Naive thymus-derived CD4-positive, alpha-beta T cell (primary cell): ENCODE measurements around the gene ACR. TPM values are rescaled to one million over a fixed set of nuclear protein-coding genes. Genes with fewer than 3 reads are reported as not detected.

ENCODE experiments used
- ATAC-seq: fragments of 150-1000 bp; cut with Tn5 transposase; 2 replicates; pipeline ENCODE4 v1.10.0; 2021; ENCODE audit warnings: mild to moderate bottlenecking, moderate library complexity
- CTCF ChIA-PET: fragments of 350-600 bp; sonication (Branson Sonifier 250); formaldehyde crosslinking; loops from one replicate; lab custom pipeline; 2021; ENCODE audit warnings: antibody characterized with exemption; lab: Charles Lee
- POLR2A ChIA-PET: fragments of 350-600 bp; sonication (Branson Sonifier 250); formaldehyde crosslinking; loops from one replicate; lab custom pipeline; 2021; ENCODE audit warnings: antibody characterized with exemption, inconsistent platforms; lab: Charles Lee
- DNase-seq, 9 donors: peaks; one replicate each; pipeline versions ENCODE4 v3.0.0 to v3.0.0-alpha.2; 2020 to 2022; ENCODE audit warnings: mixed read lengths in 1 of 9
- H3K27ac ChIP-seq: one replicate; pipeline ENCODE4 v1.7.0; 2013; ENCODE audit warnings: mild to moderate bottlenecking, low read depth, low read length, moderate library complexity
- H3K27me3 ChIP-seq, 2 donors: one replicate each; pipeline ENCODE4 v1.7.0; 2013; ENCODE audit warnings: low read length in 2 of 2, mild to moderate bottlenecking in 2 of 2, moderate library complexity in 2 of 2; ENCODE audit not compliant: control insufficient read depth in 2 of 2, insufficient read depth in 2 of 2
- H3K36me3 ChIP-seq, 3 experiments: 1 replicate in 2 of 3; 2 replicates in 1 of 3; pipeline ENCODE4 v1.7.0; 2013; ENCODE audit warnings: low read length in 3 of 3, mild to moderate bottlenecking in 3 of 3, moderate library complexity in 1 of 3; ENCODE audit not compliant: insufficient read depth in 3 of 3, control insufficient read depth in 2 of 3
- H3K4me1 ChIP-seq, 2 donors: one replicate each; pipeline ENCODE4 v1.7.0; 2013; ENCODE audit warnings: low read length in 2 of 2, mild to moderate bottlenecking in 2 of 2, moderate library complexity in 1 of 2; ENCODE audit not compliant: control insufficient read depth in 2 of 2, insufficient read depth in 2 of 2
- H3K4me3 ChIP-seq: 2 replicates; pipeline ENCODE4 v1.7.0; 2013; ENCODE audit warnings: mild to moderate bottlenecking, low read length
- H3K9me3 ChIP-seq, 3 experiments: 1 replicate in 2 of 3; 2 replicates in 1 of 3; pipeline ENCODE4 v1.7.0; 2013; ENCODE audit warnings: low read length in 3 of 3; ENCODE audit not compliant: control insufficient read depth in 2 of 3
- H3K27ac Mint-ChIP-seq, 9 donors: one replicate each; pipeline ENCODE4 v1.8.0; 2020 to 2022; ENCODE audit warnings: mixed read lengths in 9 of 9, mild to moderate bottlenecking in 8 of 9, moderate library complexity in 5 of 9, inconsistent platforms in 2 of 9
- H3K27me3 Mint-ChIP-seq, 5 donors: one replicate each; pipeline ENCODE4 v1.8.0; 2021 to 2022; ENCODE audit warnings: mixed read lengths in 5 of 5, mild to moderate bottlenecking in 1 of 5
- H3K36me3 Mint-ChIP-seq, 5 donors: one replicate each; pipeline ENCODE4 v1.8.0; 2020 to 2022; ENCODE audit warnings: mixed read lengths in 5 of 5, mild to moderate bottlenecking in 3 of 5, inconsistent platforms in 1 of 5
- H3K4me1 Mint-ChIP-seq, 7 donors: one replicate each; pipeline ENCODE4 v1.8.0; 2020 to 2022; ENCODE audit warnings: mixed read lengths in 7 of 7, mild to moderate bottlenecking in 3 of 7, inconsistent platforms in 1 of 7
- H3K4me3 Mint-ChIP-seq, 10 donors: one replicate each; pipeline ENCODE4 v1.8.0; 2020 to 2022; ENCODE audit warnings: mild to moderate bottlenecking in 10 of 10, mixed read lengths in 10 of 10, moderate library complexity in 6 of 10, inconsistent platforms in 2 of 10
- H3K9me3 Mint-ChIP-seq, 11 donors: one replicate each; pipeline ENCODE4 v1.8.0; 2020 to 2022; ENCODE audit warnings: mixed read lengths in 11 of 11, mild to moderate bottlenecking in 4 of 11, inconsistent platforms in 1 of 11, moderate library complexity in 1 of 11
- intact Hi-C, 2 donors: fragments of 100-400 bp; cut with micrococcal nuclease; formaldehyde crosslinking; loops; one replicate each; pipeline ENCODE4 v1.15.1; 2023
- polyA plus RNA-seq, 2 donors: library from polyadenylated mRNA; unstranded; fragments of 300-500 nt; fragmentation: Illumina TruSeq; gene quantifications; one replicate each; pipeline ENCODE4 v1.2.3, GENCODE V29; 2021
- total RNA-seq, 6 experiments: library from RNA in 5 of 6; stranded (reverse) in 5 of 6; gene quantifications; 1 replicate in 5 of 6; 2 replicates in 1 of 6; pipeline ENCODE4 v1.2.3 and lab custom pipeline; 2021 to 2026

Gene ACR
- total and polyA plus RNA-seq, 7 experiments from 2014 or later, result not detected

- CTCF ChIA-PET, result no interaction called here
- no peak for DNase-seq
- intact Hi-C loops, result no loop called here
- Mint-ChIP-seq H3K4me1 (peaks cover 0 to 1% (median 0%) of the 10 kb centered on the region in 7 donors), H3K9me3 (peaks cover 0 to 2% (median 0%) of the 10 kb centered on the region in 11 donors), H3K36me3 (no peaks in the 10 kb centered on the region), H3K27me3 (no peaks in the 10 kb centered on the region), H3K27ac (no peak overlapping the region), H3K4me3 (no peak overlapping the region)
- H3K27me3 ChIP-seq, result no peaks in the 10 kb centered on the region
- no peak overlapping the region for H3K4me3 ChIP-seq
- no peak for ATAC-seq
- no peaks in the 10 kb centered on the region for H3K4me1 ChIP-seq
- POLR2A ChIA-PET, result no interaction called here
- H3K36me3 ChIP-seq, result no peaks in the 10 kb centered on the region
- no peak overlapping the region for H3K27ac ChIP-seq
- no peaks in the 10 kb centered on the region for H3K9me3 ChIP-seq
These were observed 25.5 kb upstream of the ACR start for GRCh38 chr22:50712341-50713007.

- CTCF ChIA-PET, result no interaction called here
- no peaks in the 10 kb centered on the region for H3K27me3 ChIP-seq
- intact Hi-C loops, result no loop called here
- POLR2A ChIA-PET, result no interaction called here
- Mint-ChIP-seq H3K36me3 (no peaks in the 10 kb centered on the region), H3K27me3 (no peaks in the 10 kb centered on the region), H3K4me3 (no peak overlapping the region), H3K27ac (no peak overlapping the region), H3K4me1 (peaks cover 0 to 1% (median 0%) of the 10 kb centered on the region in 7 donors), H3K9me3 (peaks cover 0 to 2% (median 0%) of the 10 kb centered on the region in 11 donors)
- H3K36me3 ChIP-seq, result no peaks in the 10 kb centered on the region
- no peak for ATAC-seq
- no peak for DNase-seq
- H3K9me3 ChIP-seq, result no peaks in the 10 kb centered on the region
- H3K4me3 ChIP-seq, result no peak overlapping the region
- no peak overlapping the region for H3K27ac ChIP-seq
- H3K4me1 ChIP-seq, result no peaks in the 10 kb centered on the region
These were observed 25.0 kb upstream of the ACR start for GRCh38 chr22:50713008-50713385.

- DNase-seq (no peak), ATAC-seq (no peak)
- intact Hi-C loops, result no loop called here
- H3K4me1 Mint-ChIP-seq, result peaks cover 0 to 1% (median 0%) of the 10 kb centered on the region in 7 donors
- H3K27ac ChIP-seq, result no peak overlapping the region
- H3K27ac Mint-ChIP-seq, result no peak overlapping the region
- no peaks in the 10 kb centered on the region for H3K9me3 ChIP-seq
- ChIA-PET CTCF (no interaction called here), POLR2A (no interaction called here)
- no peak overlapping the region for H3K4me3 Mint-ChIP-seq
- H3K27me3 Mint-ChIP-seq, result no peaks in the 10 kb centered on the region
- no peaks in the 10 kb centered on the region for H3K36me3 Mint-ChIP-seq
- H3K9me3 Mint-ChIP-seq, result peaks cover 0 to 2% (median 0%) of the 10 kb centered on the region in 11 donors
- H3K27me3 ChIP-seq, result no peaks in the 10 kb centered on the region
- no peaks in the 10 kb centered on the region for H3K36me3 ChIP-seq
- H3K4me3 ChIP-seq, result no peak overlapping the region
- no peaks in the 10 kb centered on the region for H3K4me1 ChIP-seq
These were observed 24.4 kb upstream of the ACR start for GRCh38 chr22:50713571-50714056.

DNA sequence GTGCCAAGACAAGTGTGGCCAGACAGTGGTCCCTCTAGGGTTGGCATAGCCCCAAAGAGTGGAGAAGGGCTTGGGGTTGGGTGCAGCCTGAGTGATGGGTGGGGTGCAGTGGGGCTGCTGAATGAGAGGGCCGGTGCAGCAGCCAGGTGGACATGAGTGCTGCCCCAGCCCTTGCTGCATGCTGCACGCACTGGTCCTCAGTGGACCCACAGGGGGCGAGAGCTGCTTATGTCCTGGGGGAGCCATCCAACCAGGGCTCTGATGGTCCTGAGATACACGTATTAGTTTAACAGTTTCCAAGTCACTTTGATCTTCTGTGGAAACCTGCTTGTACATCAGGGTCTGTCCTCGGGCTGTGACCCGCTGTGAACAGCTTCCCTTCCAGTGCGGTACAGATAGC, 23.9 kb upstream of the ACR start:
- CTCF ChIA-PET, result interaction anchor here (1.1 kb wide), 1 partner anchor 11 kb away, joined by 3 read pairs; no protein-coding TSS in a partner anchor
- H3K27me3 Mint-ChIP-seq, result no peaks in the 10 kb centered on the region
- Histone ChIP-seq H3K36me3 (no peaks in the 10 kb centered on the region), H3K4me1 (no peaks in the 10 kb centered on the region), H3K4me3 (no peak overlapping the region), H3K27me3 (no peaks in the 10 kb centered on the region), H3K9me3 (no peaks in the 10 kb centered on the region), H3K27ac (no peak overlapping the region)
- peaks cover 0 to 1% (median 0%) of the 10 kb centered on the region in 7 donors for H3K4me1 Mint-ChIP-seq
- no peak for ATAC-seq
- POLR2A ChIA-PET, result no interaction called here
- DNase-seq, result no peak
- no peaks in the 10 kb centered on the region for H3K36me3 Mint-ChIP-seq
- peaks cover 0 to 2% (median 0%) of the 10 kb centered on the region in 11 donors for H3K9me3 Mint-ChIP-seq
- intact Hi-C loops, result no loop called here
- no peak overlapping the region for H3K27ac Mint-ChIP-seq
- no peak overlapping the region for H3K4me3 Mint-ChIP-seq

DNA sequence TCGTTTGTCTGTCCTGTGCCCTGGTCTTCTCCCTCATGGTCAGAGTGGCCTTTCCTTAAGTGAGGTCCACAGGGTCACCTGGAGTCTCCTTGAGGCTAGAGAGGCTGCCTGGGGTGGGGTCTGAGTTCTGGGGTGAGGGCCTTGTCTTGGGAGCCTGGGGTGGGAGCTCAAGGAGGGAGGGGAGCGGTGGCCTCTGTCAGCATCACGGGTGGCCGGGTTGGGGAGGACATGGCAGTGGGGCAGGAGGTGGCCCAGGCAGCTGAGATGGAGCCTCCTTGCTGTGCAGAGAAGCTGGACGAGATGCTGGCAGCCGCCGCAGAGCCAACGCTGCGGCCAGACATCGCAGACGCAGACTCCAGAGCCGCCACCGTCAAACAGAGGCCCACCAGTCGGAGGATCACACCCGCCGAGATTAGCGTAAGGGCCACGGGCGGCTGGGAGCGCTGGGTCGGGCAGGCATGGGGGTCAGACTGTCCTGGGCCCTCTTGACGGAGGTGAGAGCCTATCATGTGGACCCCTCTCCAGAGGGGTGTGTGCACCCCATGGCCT, 23.3 kb upstream of the ACR start:
- H3K36me3 Mint-ChIP-seq, result no peaks in the 10 kb centered on the region
- H3K27me3 Mint-ChIP-seq, result no peaks in the 10 kb centered on the region
- H3K36me3 ChIP-seq, result no peaks in the 10 kb centered on the region
- peaks cover 0 to 1% (median 0%) of the 10 kb centered on the region in 7 donors for H3K4me1 Mint-ChIP-seq
- intact Hi-C loops, result no loop called here
- DNase-seq (no peak), ATAC-seq (no peak)
- H3K4me3 Mint-ChIP-seq, result no peak overlapping the region
- H3K9me3 ChIP-seq, result no peaks in the 10 kb centered on the region
- POLR2A ChIA-PET, result no interaction called here
- CTCF ChIA-PET, result interaction anchor here (1.1 kb wide), 1 partner anchor 12 kb away, joined by 3 read pairs; no protein-coding TSS in a partner anchor
- peaks cover 0 to 2% (median 0%) of the 10 kb centered on the region in 11 donors for H3K9me3 Mint-ChIP-seq
- no peak overlapping the region for H3K4me3 ChIP-seq
- H3K27me3 ChIP-seq, result no peaks in the 10 kb centered on the region
- no peaks in the 10 kb centered on the region for H3K4me1 ChIP-seq
- no peak overlapping the region for H3K27ac Mint-ChIP-seq
- H3K27ac ChIP-seq, result no peak overlapping the region

- no peak for ATAC-seq
These were observed 22.8 kb upstream of the ACR start for GRCh38 chr22:50715250-50715649.

More at GRCh38 chr22:50715250-50715649, 22.8 kb upstream of the ACR start:
- intact Hi-C loops, result no loop called here
- no peaks in the 10 kb centered on the region for H3K27me3 ChIP-seq
- no peaks in the 10 kb centered on the region for H3K36me3 ChIP-seq
- H3K27me3 Mint-ChIP-seq, result no peaks in the 10 kb centered on the region
- no peak overlapping the region for H3K27ac Mint-ChIP-seq
- no peak overlapping the region for H3K27ac ChIP-seq
- H3K4me3 ChIP-seq, result no peak overlapping the region
- no peak overlapping the region for H3K4me3 Mint-ChIP-seq
- no peaks in the 10 kb centered on the region for H3K4me1 ChIP-seq
- ChIA-PET POLR2A (no interaction called here), CTCF (interaction anchor here (1.1 kb wide), 1 partner anchor 12 kb away, joined by 3 read pairs; no protein-coding TSS in a partner anchor)
- no peaks in the 10 kb centered on the region for H3K36me3 Mint-ChIP-seq
- H3K9me3 ChIP-seq, result no peaks in the 10 kb centered on the region
- peaks cover 0 to 2% (median 0%) of the 10 kb centered on the region in 11 donors for H3K9me3 Mint-ChIP-seq
- peaks cover 0 to 1% (median 0%) of the 10 kb centered on the region in 7 donors for H3K4me1 Mint-ChIP-seq
- no peak for DNase-seq
